H1 (cell line): ENCODE measurements around the gene MT1H. TPM values are rescaled to one million over a fixed set of nuclear protein-coding genes. Genes with fewer than 3 reads are reported as not detected.

Experiments used
- JUND ChIP-seq: IDR thresholded peaks from 2 replicates; pipeline ENCODE4 v1.6.1; 2011; ENCODE audit warnings: mild to moderate bottlenecking, improper control_type of control experiment, low read length
- NRF1 ChIP-seq: IDR thresholded peaks from 2 replicates; pipeline ENCODE4 v1.6.1; 2011; ENCODE audit warnings: mild to moderate bottlenecking, low read depth, low read length, improper control_type of control experiment
- polyA plus RNA-seq, 7 experiments: library from polyadenylated mRNA; depleted of rRNA in 3 of 7; stranded (reverse) in 5 of 7; unstranded in 2 of 7; fragments of >200 nt in 5 of 7; fragments of 200-250 nt in 2 of 7; gene quantifications; 1 replicate in 5 of 7; 2 replicates in 1 of 7; 4 replicates in 1 of 7; pipeline versions ENCODE4 v1.2.1 to v1.2.3, GENCODE V29; 2011 to 2013; ENCODE audit warnings: missing spikeins in 2 of 7, mixed read lengths in 2 of 7
- total RNA-seq: library from RNA; stranded (reverse); fragmentation: NEBNext Ultra II Directional; extraction: Animal tissue kit (Norgen Biotek cat#: 25700); gene quantifications from 2 replicates; pipeline ENCODE4 v1.2.1, GENCODE V29; 2021

The MT1H gene
- total and polyA plus RNA-seq, 2 of the 8 experiments (the other 6 are each of a cell fraction or from before 2014, with no cell fraction given), result 11.9 to 95.7 TPM

DNA sequence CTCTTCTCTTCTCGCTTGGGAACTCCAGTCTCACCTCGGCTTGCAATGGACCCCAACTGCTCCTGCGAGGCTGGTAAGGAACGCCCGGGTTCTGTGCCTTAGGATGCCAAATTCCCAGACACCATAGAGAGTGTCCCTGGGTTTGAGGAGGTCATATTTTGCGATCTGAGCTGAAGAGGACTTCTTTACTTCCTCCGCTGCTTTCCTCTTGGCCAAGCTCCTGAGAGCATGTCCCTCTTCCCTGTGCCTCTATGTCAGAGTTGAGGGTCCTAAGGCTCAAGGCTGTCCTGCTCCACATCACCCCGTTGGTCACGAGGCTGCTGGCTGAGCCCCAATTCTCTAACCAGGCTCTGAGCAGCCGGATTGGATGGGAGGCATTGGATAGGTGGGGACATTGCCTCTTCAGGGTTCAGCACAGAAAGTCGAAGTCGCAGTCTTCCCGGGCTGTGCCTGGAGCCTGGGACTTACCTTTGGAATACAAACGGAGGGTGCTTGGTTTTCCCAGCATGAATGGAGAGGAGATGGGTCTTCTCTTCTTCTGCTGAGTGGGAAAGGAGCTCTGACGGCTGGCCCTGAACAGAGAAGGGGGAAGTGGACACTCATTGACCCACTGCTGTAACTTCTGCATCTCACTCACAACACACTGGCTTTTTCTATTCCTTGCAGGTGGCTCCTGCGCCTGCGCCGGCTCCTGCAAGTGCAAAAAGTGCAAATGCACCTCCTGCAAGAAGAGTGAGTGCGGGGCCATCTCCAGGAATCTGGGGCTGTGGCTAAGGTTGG lies 416 bp downstream of the MT1H start (continued):
- TF ChIP-seq JUND (no peak), NRF1 (0 out of 2 replicates have a peak, but pooled peaks have one; percentile 28)
